Measurements from ENCODE around the gene PALS2.

The PALS2 gene

GRCh38 chr7:24580283-24580946 lies 7.2 kb downstream of the PALS2 start:
- no peak for TF ChIP-seq CTCF (IDR thresholded peaks at IDR 0.05; ENCODE audit: borderline replicate concordance, insufficient read depth, low read depth, low read length)
- H3K4me3 ChIP-seq (ENCODE audit: low read depth, low read length) = no peak overlapping the region

- no peak for TF ChIP-seq CTCF (IDR thresholded peaks at IDR 0.05; ENCODE audit: borderline replicate concordance, insufficient read depth, low read depth, low read length)
- H3K4me3 ChIP-seq (ENCODE audit: low read depth, low read length) = no peak overlapping the region
Observed at GRCh38 chr7:24582166-24582565, 8.9 kb downstream of the PALS2 start.

- no peak overlapping the region for H3K4me3 ChIP-seq (ENCODE audit: low read depth, low read length)
- TF ChIP-seq CTCF (IDR thresholded peaks at IDR 0.05; ENCODE audit: borderline replicate concordance, insufficient read depth, low read depth, low read length) = peak; percentile 69; the same call in 1 of the 2 replicates
Observed at GRCh38 chr7:24587853-24588252, 14.6 kb downstream of the PALS2 start.

- peak; percentile 22; the same call in 1 of the 2 replicates for TF ChIP-seq CTCF (IDR thresholded peaks at IDR 0.05; ENCODE audit: borderline replicate concordance, insufficient read depth, low read depth, low read length)
- H3K4me3 ChIP-seq (ENCODE audit: low read depth, low read length) = no peak overlapping the region
Observed at GRCh38 chr7:24591152-24591551, 17.9 kb downstream of the PALS2 start.

- TF ChIP-seq CTCF (IDR thresholded peaks at IDR 0.05; ENCODE audit: borderline replicate concordance, insufficient read depth, low read depth, low read length) = no peak
- peak overlapping the region; percentile 43 for H3K4me3 ChIP-seq (ENCODE audit: low read depth, low read length)
Observed at GRCh38 chr7:24595671-24596418, 22.6 kb downstream of the PALS2 start.

- TF ChIP-seq CTCF (IDR thresholded peaks at IDR 0.05; ENCODE audit: borderline replicate concordance, insufficient read depth, low read depth, low read length) = no peak
- H3K4me3 ChIP-seq (ENCODE audit: low read depth, low read length) = peak overlapping the region; percentile 21
Observed at GRCh38 chr7:24597014-24597413, 23.8 kb downstream of the PALS2 start.

GRCh38 chr7:24601600-24601999 lies 28.3 kb downstream of the PALS2 start:
- no peak overlapping the region for H3K4me3 ChIP-seq (ENCODE audit: low read depth, low read length)
- TF ChIP-seq CTCF (IDR thresholded peaks at IDR 0.05; ENCODE audit: borderline replicate concordance, insufficient read depth, low read depth, low read length) = no peak

Data from GM12875 (cell line).